ENCODE results near the gene FYB1. TPM values are rescaled to one million over a fixed set of nuclear protein-coding genes. Genes with fewer than 3 reads are reported as not detected.

The FYB1 gene
- total and polyA plus RNA-seq, 5 donors from 2014 or later: 197 to 639 (median 227) TPM

GRCh38 chr5:39161578-39161977, 57.8 kb downstream of the FYB1 start:
- no peaks in the 10 kb centered on the region for H3K9me3 ChIP-seq (ENCODE audit: control insufficient read depth in 2 of 2, low read length in 2 of 2)
- peaks cover 87% of the 10 kb centered on the region for H3K4me1 ChIP-seq (ENCODE audit: control insufficient read depth, insufficient read depth, low read length, poor library complexity, severe bottlenecking)
- Mint-ChIP-seq H3K27me3 (no peaks in the 10 kb centered on the region), H3K4me1 (peaks cover 71 to 94% (median 82%) of the 10 kb centered on the region in 4 donors), H3K4me3 (peak overlapping the region; percentile 15 to 70 (median 60)), H3K36me3 (peaks cover 57% of the 10 kb centered on the region), H3K9me3 (no peaks in the 10 kb centered on the region), H3K27ac (peak overlapping the region in 2 of 3 donors; percentile 58 to 76)
- peaks cover 27% of the 10 kb centered on the region for H3K36me3 ChIP-seq (ENCODE audit: control insufficient read depth, insufficient read depth, low read length)
- DNase-seq (no peak), ATAC-seq (ENCODE audit: low read depth in 2 of 2) (no peak)
- H3K27me3 ChIP-seq (ENCODE audit: control insufficient read depth, insufficient read depth, low read length): no peaks in the 10 kb centered on the region
- H3K4me3 ChIP-seq (ENCODE audit: low read depth, low read length): peak overlapping the region; percentile 13
- peak overlapping the region; percentile 34 for H3K27ac ChIP-seq (ENCODE audit: insufficient read depth, low read length, poor library complexity, severe bottlenecking)

DNA sequence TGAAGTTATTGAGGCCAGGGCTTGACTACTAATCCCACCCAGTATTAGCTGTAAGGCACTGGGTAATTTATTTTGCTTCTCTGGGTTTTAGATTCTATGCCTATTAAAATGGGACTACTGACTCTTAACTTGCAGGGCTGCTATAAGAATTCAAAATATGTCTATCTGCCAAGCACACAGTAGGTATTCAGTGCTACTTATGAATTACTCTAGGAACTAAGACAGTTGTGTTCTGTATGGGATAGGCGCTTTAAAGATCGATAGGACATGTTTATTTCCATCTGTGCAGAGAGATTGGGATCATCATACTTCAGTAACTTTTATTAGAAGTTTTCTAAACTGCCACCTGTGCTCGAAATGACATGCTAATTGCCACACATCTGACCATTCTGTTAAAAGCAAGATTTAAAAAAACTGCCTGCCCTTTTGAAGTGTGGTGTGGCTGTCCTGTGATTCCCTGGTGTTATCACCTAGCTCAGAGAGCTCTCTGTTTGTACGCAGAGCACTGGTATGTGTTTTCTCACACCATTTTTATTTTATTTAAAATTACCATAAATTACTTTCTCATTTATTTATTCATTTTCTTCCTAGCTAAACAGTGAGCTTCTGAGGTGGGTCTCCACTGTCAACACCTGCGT, 58.7 kb downstream of the FYB1 start:
- peak overlapping the region; percentile 49 for H3K4me3 ChIP-seq (ENCODE audit: low read depth, low read length)
- H3K9me3 ChIP-seq (ENCODE audit: control insufficient read depth in 2 of 2, low read length in 2 of 2): no peaks in the 10 kb centered on the region
- Mint-ChIP-seq H3K27ac (peak overlapping the region; percentile 40 to 91 (median 55)), H3K4me1 (peaks cover 73 to 94% (median 82%) of the 10 kb centered on the region in 4 donors), H3K27me3 (no peaks in the 10 kb centered on the region), H3K4me3 (peak overlapping the region in 3 of 4 donors; percentile 61 to 68 (median 63)), H3K36me3 (peaks cover 48% of the 10 kb centered on the region), H3K9me3 (no peaks in the 10 kb centered on the region)
- no peak overlapping the region for H3K27ac ChIP-seq (ENCODE audit: insufficient read depth, low read length, poor library complexity, severe bottlenecking)
- DNase-seq: no peak
- peaks cover 31% of the 10 kb centered on the region for H3K36me3 ChIP-seq (ENCODE audit: control insufficient read depth, insufficient read depth, low read length)
- peaks cover 87% of the 10 kb centered on the region for H3K4me1 ChIP-seq (ENCODE audit: control insufficient read depth, insufficient read depth, low read length, poor library complexity, severe bottlenecking)
- ATAC-seq (ENCODE audit: low read depth in 2 of 2): no peak
- H3K27me3 ChIP-seq (ENCODE audit: control insufficient read depth, insufficient read depth, low read length): no peaks in the 10 kb centered on the region

DNA sequence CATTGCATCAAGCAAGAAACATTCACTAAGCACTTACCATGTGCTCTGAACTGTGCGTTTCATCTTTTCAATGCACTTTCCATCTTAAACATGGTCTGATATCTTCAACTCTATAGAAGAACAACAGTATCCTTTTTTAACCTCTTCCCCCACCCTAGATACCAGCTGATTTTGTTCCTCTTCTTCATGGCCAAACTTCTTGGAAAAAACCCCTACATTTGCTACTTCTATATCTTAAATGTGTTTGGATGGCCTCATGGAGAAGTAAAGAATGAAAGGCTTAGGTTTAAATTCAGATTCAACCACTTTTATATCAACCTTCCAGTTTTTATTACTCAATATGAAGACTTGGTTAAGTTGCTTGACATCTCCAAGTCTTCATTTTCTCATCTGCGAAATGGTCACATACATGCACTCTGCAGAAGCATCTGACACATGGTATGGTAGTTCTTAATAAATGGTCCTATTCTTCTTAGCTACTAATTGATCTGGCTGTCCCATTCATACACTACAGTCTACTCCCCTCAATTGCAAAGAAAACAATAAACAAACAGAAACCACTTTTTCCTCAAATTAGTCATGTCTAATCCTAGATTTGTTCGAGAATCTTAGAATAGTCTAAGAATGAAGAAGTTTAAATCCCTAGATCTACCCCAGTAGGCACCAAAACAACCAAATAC, 59.4 kb downstream of the FYB1 start:
- Histone ChIP-seq H3K36me3 (ENCODE audit: control insufficient read depth, insufficient read depth, low read length) (peaks cover 31% of the 10 kb centered on the region), H3K4me3 (ENCODE audit: low read depth, low read length) (peak overlapping the region; percentile 49), H3K27ac (ENCODE audit: insufficient read depth, low read length, poor library complexity, severe bottlenecking) (no peak overlapping the region), H3K27me3 (ENCODE audit: control insufficient read depth, insufficient read depth, low read length) (no peaks in the 10 kb centered on the region), H3K9me3 (ENCODE audit: control insufficient read depth in 2 of 2, low read length in 2 of 2) (no peaks in the 10 kb centered on the region), H3K4me1 (ENCODE audit: control insufficient read depth, insufficient read depth, low read length, poor library complexity, severe bottlenecking) (peaks cover 85% of the 10 kb centered on the region)
- Mint-ChIP-seq H3K27ac (peak overlapping the region; percentile 40 to 91 (median 69)), H3K4me3 (peak overlapping the region; percentile 47 to 69 (median 62)), H3K36me3 (peaks cover 41% of the 10 kb centered on the region), H3K9me3 (no peaks in the 10 kb centered on the region), H3K27me3 (no peaks in the 10 kb centered on the region), H3K4me1 (peaks cover 67 to 94% (median 82%) of the 10 kb centered on the region in 4 donors)
- no peak for ATAC-seq (ENCODE audit: low read depth in 2 of 2)
- DNase-seq: no peak

DNA sequence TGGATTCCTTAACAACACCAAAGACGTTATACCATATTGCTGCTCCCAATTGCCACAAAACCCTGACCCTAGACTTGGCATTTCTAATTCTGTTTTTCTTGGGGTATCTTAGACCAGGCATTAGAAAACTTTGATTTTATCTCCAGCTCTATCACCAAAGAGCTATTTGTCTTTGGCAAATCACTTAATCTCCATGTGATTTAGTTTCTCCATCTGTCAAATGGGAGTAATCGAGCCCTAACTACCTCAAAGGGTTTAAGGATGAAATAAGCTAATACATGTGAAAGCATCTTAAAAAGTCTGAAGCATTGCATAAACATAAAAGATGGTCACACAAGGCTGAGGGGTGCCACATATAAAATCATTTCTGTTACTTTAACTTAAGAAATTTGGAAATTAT, 60.6 kb downstream of the FYB1 start:
- no peak for ATAC-seq (ENCODE audit: low read depth in 2 of 2)
- H3K4me3 Mint-ChIP-seq: peak overlapping the region; percentile 22 to 69 (median 44)

DNA sequence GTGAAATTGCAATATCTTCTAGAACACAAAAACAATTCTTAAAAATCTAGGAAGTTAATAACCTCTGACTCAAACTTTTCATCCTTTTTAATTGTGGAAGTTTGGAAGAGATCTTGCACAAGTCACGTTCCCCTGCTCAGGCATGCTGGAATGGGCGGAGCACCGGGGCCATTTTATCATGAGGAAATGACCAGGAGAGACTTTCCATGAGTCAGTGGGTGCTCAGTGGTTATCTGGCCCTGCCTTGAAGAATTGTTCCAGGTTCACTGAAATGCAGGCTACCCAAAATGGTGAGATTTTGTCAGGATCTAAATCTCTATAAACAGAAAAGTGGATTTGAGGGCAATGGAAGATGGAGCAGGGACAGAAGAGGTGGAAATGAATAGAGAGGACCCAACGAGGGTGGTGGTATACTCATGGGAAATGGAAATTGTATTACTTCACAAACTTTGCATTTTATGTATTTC, 61.2 kb downstream of the FYB1 start:
- Histone ChIP-seq H3K27ac (ENCODE audit: insufficient read depth, low read length, poor library complexity, severe bottlenecking) (peak overlapping the region; percentile 17), H3K4me3 (ENCODE audit: low read depth, low read length) (peak overlapping the region; percentile 2), H3K27me3 (ENCODE audit: control insufficient read depth, insufficient read depth, low read length) (no peaks in the 10 kb centered on the region), H3K4me1 (ENCODE audit: control insufficient read depth, insufficient read depth, low read length, poor library complexity, severe bottlenecking) (peaks cover 80% of the 10 kb centered on the region), H3K9me3 (ENCODE audit: control insufficient read depth in 2 of 2, low read length in 2 of 2) (no peaks in the 10 kb centered on the region), H3K36me3 (ENCODE audit: control insufficient read depth, insufficient read depth, low read length) (peaks cover 32% of the 10 kb centered on the region)
- peaks cover 61 to 93% (median 80%) of the 10 kb centered on the region in 4 donors for H3K4me1 Mint-ChIP-seq
- no peaks in the 10 kb centered on the region for H3K27me3 Mint-ChIP-seq
- H3K36me3 Mint-ChIP-seq: peaks cover 47% of the 10 kb centered on the region
- peak overlapping the region; percentile 22 to 69 (median 40) for H3K4me3 Mint-ChIP-seq
- no peak for ATAC-seq (ENCODE audit: low read depth in 2 of 2)
- DNase-seq: no peak
- H3K9me3 Mint-ChIP-seq: no peaks in the 10 kb centered on the region
- H3K27ac Mint-ChIP-seq: peak overlapping the region; percentile 68 to 88 (median 83)

More for the DNA sequence above, 60.6 kb downstream of the FYB1 start:
- peaks cover 44% of the 10 kb centered on the region for H3K36me3 Mint-ChIP-seq
- H3K36me3 ChIP-seq (ENCODE audit: control insufficient read depth, insufficient read depth, low read length): peaks cover 27% of the 10 kb centered on the region
- H3K27ac ChIP-seq (ENCODE audit: insufficient read depth, low read length, poor library complexity, severe bottlenecking): peak overlapping the region; percentile 17
- H3K9me3 ChIP-seq (ENCODE audit: control insufficient read depth in 2 of 2, low read length in 2 of 2): no peaks in the 10 kb centered on the region
- peak overlapping the region in 2 of 3 donors; percentile 63 to 88 for H3K27ac Mint-ChIP-seq
- H3K4me1 Mint-ChIP-seq: peaks cover 64 to 93% (median 79%) of the 10 kb centered on the region in 4 donors
- H3K4me1 ChIP-seq (ENCODE audit: control insufficient read depth, insufficient read depth, low read length, poor library complexity, severe bottlenecking): peaks cover 80% of the 10 kb centered on the region
- no peak for DNase-seq
- H3K9me3 Mint-ChIP-seq: no peaks in the 10 kb centered on the region
- no peaks in the 10 kb centered on the region for H3K27me3 Mint-ChIP-seq
- peak overlapping the region; percentile 2 for H3K4me3 ChIP-seq (ENCODE audit: low read depth, low read length)
- H3K27me3 ChIP-seq (ENCODE audit: control insufficient read depth, insufficient read depth, low read length): no peaks in the 10 kb centered on the region

DNA sequence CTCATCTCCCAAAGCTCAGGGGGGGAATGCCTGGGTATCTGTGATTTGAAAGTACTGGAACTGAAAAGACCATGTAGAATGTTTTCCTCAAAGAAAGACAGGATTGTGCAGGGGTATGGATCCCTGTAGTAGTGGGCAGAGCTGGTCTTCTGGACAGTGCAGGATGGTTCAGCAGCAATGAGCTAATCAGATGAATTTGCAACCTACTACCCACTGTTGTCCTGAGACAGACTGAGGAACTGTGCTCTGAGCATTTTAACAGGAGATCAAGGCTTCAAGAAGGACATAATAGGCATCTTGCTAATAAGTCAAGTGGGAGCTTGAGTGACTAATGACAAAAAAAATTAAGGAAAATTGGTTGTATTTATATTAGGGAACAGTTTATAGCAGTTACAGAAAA, 61.7 kb downstream of the FYB1 start:
- peak overlapping the region; percentile 68 to 88 (median 83) for H3K27ac Mint-ChIP-seq
- Histone ChIP-seq H3K4me1 (ENCODE audit: control insufficient read depth, insufficient read depth, low read length, poor library complexity, severe bottlenecking) (peaks cover 81% of the 10 kb centered on the region), H3K27me3 (ENCODE audit: control insufficient read depth, insufficient read depth, low read length) (no peaks in the 10 kb centered on the region), H3K9me3 (ENCODE audit: control insufficient read depth in 2 of 2, low read length in 2 of 2) (no peaks in the 10 kb centered on the region), H3K4me3 (ENCODE audit: low read depth, low read length) (peak overlapping the region; percentile 2), H3K27ac (ENCODE audit: insufficient read depth, low read length, poor library complexity, severe bottlenecking) (no peak overlapping the region), H3K36me3 (ENCODE audit: control insufficient read depth, insufficient read depth, low read length) (peaks cover 36% of the 10 kb centered on the region)
- H3K4me3 Mint-ChIP-seq: peak overlapping the region; percentile 17 to 69 (median 43)
- H3K27me3 Mint-ChIP-seq: no peaks in the 10 kb centered on the region
- DNase-seq (no peak), ATAC-seq (ENCODE audit: low read depth in 2 of 2) (no peak)
- H3K9me3 Mint-ChIP-seq: no peaks in the 10 kb centered on the region
- peaks cover 52% of the 10 kb centered on the region for H3K36me3 Mint-ChIP-seq
- peaks cover 62 to 95% (median 82%) of the 10 kb centered on the region in 4 donors for H3K4me1 Mint-ChIP-seq

- Histone ChIP-seq H3K36me3 (ENCODE audit: control insufficient read depth, insufficient read depth, low read length) (peaks cover 48% of the 10 kb centered on the region), H3K27me3 (ENCODE audit: control insufficient read depth, insufficient read depth, low read length) (no peaks in the 10 kb centered on the region), H3K4me3 (ENCODE audit: low read depth, low read length) (peak overlapping the region; percentile 49), H3K27ac (ENCODE audit: insufficient read depth, low read length, poor library complexity, severe bottlenecking) (peak overlapping the region; percentile 56), H3K4me1 (ENCODE audit: control insufficient read depth, insufficient read depth, low read length, poor library complexity, severe bottlenecking) (peaks cover 79% of the 10 kb centered on the region), H3K9me3 (ENCODE audit: control insufficient read depth in 2 of 2, low read length in 2 of 2) (no peaks in the 10 kb centered on the region)
- no peak for ATAC-seq (ENCODE audit: low read depth in 2 of 2)
- Mint-ChIP-seq H3K27me3 (no peaks in the 10 kb centered on the region), H3K4me1 (peaks cover 69 to 96% (median 86%) of the 10 kb centered on the region in 4 donors), H3K36me3 (peaks cover 60% of the 10 kb centered on the region), H3K9me3 (no peaks in the 10 kb centered on the region), H3K27ac (peak overlapping the region; percentile 68 to 93 (median 76)), H3K4me3 (peak overlapping the region; percentile 45 to 65 (median 54))
- DNase-seq: no peak
Observed at GRCh38 chr5:39156082-39156481, 63.3 kb downstream of the FYB1 start.

Measured in CD4-positive, CD25-positive, alpha-beta regulatory T cell (primary cell).